Mucosa of gallbladder (tissue), 1 donor: ENCODE measurements around the gene PHACTR1. TPM values are rescaled to one million over a fixed set of nuclear protein-coding genes. Genes with fewer than 3 reads are reported as not detected.
A peak's percentile ranks its signal among the peaks of the same experiment; 100 is the strongest.

Experiments used
- DNase-seq: peaks from one replicate; pipeline ENCODE4 v3.0.0-alpha.2; 2020; ENCODE audit warnings: low spot score
- total RNA-seq: library from RNA; stranded (reverse); gene quantifications from one replicate; pipeline ENCODE4 v1.2.1, GENCODE V29; 2021
- donor health status: DM: no; HTN: no; CAD: no.

PHACTR1 gene
- total RNA-seq, 1 donor from 2014 or later = 14.6 TPM

DNA sequence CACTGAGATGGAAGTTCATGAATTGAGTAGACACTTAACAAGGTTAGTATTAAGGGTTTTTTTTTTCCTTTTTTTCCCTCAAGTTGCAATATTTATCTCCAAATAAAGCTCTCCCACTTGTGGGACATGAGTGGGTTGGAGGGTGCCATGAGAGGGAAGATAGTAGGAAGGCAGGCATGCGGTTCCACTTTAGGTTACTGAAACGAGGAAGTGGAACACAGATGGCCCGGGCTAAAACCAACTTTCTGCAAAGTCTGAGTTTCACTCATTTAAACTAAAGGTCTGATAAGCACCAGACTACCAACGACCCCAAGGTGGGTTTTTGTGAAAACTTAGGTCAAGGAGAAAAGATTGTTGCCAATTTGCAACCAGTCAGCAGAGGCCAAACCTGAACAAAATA, 569.6 kb downstream of the PHACTR1 start:
- DNase-seq = no peak

DNA sequence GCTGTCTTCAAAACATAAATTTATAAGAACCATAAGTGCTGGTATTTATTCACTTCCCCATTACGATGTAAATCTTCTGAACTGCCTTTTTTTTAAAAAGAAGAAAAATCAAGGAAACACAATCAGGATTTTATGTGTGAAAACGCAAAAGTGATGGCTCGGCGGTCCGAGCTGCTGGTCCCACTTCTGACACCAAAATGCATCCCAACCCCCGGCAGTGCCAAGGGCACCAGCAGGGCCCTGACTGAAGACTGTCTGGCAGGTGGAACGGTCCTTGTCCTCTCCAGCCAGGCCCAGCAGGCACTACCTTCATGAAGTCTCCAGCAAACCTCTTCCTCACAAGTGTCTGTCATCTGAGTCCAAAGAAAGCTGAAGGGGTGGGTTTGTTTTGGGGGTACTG, 570.5 kb downstream of the PHACTR1 start:
- no peak for DNase-seq

DNA sequence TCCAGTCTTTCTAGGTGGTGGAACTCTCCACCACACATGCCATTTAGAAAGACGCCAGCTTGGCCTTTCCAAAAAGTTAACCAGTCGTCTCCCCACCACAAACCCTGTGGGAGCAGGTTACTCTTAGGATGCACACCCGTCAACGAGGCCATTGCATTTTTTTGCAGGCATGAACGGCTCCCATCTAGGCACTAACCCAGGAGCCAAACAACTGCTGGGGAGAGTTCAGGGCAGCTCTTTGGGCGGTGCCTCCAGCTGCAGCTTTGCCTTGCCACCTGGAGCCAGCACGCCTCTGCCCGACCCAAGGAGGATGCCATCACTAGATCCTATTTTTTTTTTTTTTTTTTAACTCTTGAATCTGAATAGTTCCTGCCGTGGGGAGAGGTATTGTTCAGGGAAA, 571.9 kb downstream of the PHACTR1 start:
- no peak for DNase-seq

DNA sequence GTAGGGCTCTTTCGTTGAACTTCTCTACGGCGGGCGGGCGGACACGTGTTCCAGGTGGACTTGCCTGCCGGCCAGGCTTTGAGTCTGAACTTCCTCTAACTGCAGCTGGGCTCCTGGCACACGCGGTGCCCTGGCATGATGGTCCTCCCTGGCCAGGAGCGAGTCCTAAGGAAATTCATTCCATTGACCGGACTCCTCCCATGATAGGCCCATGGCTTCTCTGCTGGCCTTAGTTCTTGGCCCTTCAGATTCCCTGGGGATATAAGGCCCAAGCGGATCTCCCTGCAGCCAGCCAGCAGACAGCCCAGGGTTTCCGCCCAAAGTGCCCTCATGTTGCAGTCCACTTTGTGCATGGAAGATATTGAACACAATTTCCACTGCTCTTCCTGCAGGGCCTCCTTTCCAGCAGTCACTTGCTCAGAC, 572.4 kb downstream of the PHACTR1 start:
- no peak for DNase-seq

DNA sequence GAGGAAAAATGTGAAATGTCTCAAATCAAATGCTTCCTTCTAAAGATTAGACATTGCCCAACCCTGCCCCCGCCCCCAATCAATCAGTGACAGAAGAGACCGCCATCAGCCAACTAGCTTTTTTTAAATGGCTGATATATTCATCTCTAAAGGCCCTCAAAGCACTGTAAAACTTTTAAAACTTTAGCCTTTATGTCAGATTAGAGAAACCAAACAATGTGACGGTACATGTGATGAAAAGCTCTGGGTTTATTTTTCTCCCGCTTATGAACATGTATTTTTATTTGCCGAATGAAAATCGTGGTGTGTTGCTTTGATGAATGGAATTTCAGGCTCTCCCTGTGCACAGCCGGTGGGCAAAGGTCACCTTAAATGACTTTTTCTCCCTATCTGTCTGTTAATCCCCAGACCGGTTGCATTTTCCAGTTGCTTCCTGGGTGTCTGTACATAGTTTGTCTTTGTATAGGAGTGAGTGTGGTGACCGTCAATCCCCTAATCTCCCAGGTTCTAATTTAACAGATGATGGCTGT, 573.3 kb downstream of the PHACTR1 start:
- DNase-seq = no peak

DNA sequence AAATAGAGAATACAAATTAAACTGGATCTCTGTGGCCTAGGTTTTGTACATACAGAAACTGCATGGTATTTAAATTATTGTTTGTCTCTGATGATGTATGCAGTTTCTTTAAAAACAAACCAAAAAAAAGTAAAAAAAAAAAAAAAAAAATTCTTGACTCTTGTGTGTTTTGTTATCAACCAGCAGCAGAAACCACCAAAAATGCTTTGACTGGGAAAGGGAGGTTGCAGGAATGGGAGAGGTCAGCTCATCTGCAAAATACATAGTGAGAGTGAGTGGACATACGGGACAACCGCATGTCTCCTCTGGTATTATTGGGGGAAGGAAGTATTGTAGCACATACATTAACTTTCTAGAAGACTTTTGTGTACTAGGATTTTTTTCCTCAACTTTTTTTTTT, 573.8 kb downstream of the PHACTR1 start:
- DNase-seq = no peak

DNA sequence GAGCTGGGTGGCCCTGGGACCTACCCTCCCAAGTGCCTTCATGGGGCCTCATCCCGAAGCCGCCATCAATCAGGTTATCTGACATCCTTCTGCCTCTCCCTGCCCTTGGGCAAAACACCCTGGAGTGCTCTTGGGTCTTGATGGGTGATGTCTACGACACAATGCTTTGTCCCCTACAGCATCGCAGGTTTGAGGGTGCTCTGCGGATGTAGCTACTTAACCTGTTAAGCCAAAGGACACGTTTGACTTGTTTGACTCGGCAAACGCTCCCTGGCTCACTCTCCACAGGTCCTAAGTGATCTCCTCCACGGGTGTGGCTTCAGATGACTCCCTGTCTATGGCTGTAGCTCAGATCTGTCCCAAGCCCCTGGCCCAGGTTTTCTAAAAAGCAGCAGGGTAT, 576.2 kb downstream of the PHACTR1 start:
- no peak for DNase-seq

DNA sequence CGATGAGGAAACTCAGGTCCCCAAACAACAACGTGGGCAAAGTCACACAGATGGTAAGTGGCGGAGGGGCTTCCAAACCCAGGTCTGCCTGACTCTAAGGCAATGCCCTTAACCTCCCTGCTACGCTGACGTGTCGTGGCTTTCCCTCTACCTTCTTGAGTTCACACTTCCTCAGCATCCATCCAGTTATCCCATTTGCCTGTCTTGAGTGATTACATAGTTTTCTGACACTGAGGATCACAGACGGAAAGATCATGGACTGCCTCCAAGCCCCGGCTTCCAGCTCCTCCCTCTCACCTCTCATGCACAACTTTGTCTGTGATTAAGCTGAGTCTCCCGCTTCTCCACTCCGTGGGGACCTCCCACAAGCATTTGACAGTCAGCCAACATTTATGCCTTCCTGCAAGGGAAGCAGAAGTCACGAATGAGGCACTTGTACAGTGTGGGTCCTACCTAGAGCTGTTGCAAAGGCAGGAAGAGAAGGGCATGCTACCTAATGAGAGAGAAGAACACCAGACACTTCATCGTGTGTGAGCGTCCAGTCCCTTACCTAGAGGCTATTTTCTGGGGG, 578.0 kb downstream of the PHACTR1 start:
- no peak for DNase-seq

DNA sequence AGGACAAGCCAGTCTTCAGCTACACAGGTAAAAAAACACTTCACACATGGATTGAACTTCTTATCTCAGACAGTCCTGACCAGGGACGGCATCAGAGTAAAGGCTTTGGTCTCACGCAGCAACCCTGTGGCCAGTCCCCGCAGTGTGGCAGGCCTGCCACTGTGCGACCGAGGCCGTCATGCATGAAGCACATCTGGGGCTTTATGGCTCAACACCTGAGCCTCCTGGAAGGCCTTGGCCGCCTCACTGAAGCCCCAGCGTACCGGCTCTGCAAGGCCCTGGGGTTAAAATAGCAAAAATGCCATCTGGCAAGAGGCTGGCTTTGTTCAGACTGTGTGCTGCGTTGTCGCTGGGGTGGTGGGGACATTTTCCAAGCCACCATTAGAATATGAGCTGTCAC, 579.0 kb downstream of the PHACTR1 start:
- no peak for DNase-seq

DNA sequence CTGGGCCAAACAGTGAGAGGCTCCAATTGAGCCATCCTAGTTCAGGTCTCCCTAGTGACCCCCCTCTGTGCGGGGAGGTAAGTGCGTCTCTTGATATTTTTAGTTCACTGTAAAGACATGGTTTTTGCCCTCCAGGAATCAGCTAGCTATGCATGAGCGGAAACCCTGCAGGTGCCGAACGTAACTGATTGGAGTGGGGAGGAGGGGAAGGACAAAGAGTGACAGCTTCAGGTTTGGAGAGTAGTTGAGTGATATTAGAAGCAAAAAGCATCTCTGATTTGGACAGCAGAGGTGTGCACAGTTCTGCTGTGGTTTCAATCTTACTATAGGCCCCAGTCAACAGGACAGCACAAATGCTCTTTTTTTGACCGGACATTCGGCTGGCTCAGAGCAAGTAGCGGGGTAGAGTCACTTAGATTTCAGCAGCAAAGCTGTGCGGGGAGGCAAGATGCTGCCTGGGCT, 580.0 kb downstream of the PHACTR1 start:
- DNase-seq = no peak

DNA sequence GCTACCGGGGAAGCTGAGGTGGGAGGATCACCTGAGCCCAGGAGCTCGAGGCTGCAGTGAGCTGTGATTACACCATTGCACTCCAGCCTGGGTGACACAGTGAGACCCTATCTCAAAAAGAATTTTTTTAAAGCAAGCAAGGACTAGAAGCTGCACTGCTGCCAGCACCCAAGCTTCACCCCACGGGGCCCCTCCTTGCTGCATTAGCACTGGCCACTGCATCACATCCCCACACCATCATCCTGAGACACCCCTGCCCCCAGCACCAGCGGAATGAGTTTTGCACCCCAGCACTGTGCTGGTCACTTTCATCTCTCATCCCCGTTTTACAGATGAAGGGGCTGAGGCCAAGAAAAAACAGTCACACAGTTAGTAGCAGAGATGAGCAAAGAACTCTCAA, 580.8 kb downstream of the PHACTR1 start:
- no peak for DNase-seq

DNA sequence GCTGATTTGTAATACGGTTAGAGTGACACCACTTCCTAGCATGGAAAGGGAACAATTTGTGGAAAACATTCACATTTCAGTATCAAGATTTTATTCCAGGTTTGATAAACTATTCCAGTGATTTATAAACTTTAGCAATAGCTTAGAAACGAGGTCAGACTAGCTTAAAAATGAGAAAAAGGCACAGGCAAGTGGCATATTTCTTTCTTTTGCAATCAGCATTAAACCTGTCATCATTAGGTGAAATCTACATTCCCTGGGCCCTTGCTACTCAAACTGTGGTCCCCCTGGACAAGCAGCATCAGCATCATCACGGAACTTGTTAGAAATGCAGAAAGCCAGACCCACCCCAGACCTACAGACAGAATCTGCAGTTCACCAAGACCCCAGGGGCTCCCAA, 581.9 kb downstream of the PHACTR1 start:
- no peak for DNase-seq

DNA sequence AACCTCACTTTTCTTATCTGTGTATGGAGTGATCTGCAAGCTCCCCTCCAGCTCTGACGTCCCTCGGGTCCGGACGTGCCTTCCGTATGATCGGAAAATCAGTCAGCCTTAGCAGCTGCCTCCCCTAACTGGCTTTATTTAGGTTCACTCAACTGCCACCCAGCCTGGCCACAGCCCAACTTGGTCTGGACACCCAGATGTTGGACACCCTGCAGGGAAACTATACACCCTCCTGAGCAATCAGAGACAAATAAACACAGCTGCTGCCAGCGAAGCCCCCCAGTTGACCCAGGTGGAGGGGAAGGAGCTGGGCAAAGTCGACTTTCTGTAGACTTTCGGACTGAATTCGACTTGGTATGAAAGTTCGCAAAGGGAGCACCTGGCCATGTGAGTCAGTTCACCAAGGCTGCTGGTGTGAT, 582.8 kb downstream of the PHACTR1 start:
- no peak for DNase-seq

DNA sequence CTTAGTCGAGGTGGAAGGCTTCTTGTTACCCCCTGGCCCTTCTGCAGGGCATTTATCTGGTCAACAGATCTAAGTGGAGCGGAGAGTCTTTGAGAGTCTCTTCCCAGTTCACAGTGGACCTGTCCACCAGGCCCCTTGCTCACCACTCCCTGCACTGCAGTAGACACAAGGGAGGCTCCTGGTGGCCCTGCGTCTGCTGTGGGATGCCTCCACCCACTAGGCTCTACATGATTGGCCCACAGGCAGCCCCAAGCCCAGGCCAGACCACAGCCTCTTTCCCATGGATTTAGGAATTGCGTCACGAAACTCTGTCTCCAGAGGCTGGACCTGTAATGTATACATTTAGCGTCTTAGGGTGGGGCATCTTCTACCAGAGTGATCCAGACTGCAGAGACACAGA, 583.4 kb downstream of the PHACTR1 start:
- DNase-seq = no peak

DNA sequence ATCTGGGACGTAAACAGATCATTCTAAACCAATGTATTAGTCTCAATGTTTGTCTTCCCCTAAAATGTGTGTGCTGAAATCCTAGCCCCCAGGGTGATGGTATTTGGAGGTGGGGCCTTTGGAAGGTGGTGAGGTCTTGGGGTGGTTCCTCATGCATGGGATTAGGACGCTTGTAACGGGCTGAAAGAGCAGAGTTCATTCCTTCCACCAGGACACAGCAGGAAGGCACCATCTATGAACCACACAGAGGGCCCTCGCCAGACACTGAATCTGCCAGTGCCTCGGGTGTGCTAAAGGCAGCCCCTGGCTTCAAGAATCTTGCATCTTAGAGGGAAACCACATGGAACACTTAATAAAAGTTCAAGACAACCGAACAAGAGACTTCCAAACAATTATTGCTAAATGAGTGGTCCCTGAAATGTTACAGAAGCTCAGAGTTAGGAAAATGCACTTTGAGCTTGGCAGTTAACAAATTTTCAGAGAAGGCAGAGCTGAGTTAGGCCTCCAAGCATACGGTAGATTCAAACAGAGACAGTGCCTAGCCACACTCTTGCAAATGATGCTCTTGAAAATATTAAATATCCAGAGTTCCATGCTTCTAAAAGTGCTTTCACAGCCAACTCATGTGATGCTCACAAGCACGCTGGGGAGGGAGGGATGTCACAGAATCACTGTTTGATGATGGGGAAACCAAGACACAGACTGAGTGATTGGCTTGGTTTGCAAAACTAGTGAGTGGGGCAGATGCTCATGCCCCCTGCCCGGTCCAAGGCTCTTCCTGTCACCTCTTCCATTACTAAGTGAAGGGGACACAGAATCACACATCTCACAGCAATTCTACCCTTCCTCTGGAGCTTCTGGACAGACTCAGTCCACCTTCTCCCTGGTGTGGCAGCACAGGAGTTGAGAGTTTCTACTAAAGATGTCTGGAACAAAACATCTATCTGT, 584.4 kb downstream of the PHACTR1 start:
- DNase-seq = no peak

DNA sequence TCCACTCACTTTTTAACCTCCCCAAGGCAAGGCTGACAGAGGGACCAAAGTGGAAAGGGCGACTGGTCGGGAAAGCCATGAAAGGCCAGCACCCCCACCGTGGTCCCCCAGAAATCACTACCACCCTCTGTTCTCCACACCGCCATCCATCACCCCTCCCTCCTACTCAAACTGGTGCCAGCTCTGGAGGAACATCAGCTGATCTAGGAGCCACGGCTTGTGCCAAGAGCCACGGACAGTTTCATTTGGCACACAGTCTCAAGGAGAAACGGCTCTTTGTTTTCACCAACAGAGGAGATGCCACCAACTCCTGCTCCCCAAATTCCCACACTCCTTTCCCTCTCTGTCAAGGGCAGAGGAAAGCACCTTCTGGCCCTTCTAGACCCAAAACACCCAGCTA, 585.7 kb downstream of the PHACTR1 start:
- no peak for DNase-seq

DNA sequence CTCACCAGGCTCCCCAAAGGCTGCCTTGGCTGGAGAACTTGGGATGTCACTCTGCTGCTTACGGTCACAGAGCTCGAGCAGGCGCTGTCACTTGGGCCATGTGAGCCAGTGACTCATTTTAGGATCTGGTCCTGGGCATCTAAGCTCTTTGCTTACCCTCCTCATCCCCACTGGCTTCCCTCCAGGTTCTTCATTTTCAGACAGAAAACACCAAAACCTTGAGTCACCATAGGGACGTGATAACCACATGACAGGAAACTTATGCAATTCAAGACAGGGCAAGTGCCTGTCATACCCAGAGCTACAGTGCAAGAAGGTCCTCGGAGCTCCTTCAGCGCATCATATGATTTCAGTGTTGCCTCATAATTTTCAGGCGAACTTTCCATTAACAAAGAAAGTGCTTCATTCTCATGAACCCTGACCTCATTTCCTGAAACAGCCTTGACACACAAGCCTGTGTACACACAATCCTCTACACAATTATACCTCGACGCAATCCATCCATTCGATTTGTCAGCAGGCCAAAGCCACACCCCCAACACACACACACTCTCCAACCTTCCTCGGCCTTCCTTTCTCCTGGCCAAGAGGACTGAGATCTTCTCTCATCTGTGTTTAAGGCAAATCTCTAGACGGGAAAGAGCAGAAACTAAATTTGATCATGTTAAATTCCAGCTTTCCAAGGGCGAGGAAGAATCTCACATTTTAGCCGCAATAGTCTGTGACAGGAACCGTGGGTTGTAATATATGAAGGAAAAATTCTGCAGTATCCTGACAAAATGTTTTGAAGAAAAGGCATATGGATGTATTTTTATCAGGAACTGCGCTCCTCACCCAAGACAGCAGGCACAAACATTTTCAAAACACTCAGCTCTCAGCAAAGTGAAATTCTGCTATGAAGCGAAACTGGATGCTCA, 586.4 kb downstream of the PHACTR1 start:
- peak; percentile 69 for DNase-seq

DNA sequence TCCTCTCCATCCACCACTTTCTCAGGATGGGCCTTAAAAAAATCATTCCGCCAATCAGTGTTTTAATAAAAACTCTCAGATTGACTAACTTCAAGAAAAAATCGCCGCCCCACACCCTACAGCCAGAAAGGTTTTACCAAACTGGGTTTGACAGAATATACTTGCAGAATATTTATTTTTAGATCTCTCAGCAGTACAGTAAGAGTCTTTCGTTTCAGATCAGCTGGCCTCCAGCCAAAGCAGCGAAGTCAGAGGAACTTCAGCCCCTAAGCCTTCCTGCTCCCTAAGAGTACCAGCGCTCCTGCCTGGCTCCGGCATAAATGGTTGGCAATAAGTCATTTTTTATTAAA, 587.1 kb downstream of the PHACTR1 start:
- peak; percentile 70 for DNase-seq

DNA sequence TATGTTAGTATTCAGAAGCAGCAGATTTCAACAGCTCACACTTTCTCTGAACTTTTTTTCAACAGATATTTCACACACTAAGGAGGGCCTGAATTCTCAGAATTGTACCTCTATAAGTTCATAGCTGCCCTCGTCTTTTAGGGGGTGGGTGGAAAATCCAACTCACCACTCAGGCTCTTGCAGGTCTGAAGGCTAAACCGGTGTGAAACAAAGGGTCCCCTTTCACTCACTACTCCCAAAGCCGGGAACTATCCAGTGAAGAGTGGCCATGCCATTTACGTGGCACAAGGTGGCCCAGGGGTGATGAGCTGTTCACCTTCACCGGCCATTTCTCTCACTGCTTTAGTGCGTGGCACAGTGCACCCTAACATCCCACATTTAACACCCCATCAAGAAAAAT, 587.5 kb downstream of the PHACTR1 start:
- DNase-seq = no peak

DNA sequence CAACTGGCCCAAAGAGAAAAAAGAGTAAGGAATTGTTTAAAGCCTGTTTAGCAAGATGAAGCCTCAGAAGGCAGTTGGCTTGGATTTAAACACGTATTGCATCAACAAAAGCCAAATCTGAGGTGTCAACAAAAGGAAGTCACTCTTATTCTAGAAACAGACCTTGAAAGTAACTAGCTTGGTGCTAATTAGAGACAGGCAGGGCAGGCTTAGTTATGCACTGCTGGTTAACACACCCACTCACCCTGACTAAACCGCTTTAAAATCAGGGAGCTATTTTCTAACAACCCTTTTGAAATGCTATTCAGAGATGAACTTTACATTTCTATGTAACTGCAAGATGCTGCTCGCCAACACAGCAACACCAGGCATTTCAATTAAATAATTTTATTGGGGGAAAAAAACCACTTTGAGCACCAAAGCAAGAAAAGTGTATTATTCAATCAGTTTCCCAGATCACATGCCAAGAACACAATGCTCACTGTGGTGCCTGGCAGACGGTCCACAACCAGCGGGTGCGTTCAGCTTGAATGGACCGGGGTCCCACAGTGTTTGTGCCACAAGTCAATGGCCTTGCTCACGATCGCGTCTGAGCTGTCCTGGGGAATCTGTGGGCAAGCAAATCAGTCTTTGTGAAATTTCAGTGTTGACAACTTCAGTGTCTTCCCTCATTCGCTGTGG, 588.2 kb downstream of the PHACTR1 start:
- DNase-seq = no peak

DNA sequence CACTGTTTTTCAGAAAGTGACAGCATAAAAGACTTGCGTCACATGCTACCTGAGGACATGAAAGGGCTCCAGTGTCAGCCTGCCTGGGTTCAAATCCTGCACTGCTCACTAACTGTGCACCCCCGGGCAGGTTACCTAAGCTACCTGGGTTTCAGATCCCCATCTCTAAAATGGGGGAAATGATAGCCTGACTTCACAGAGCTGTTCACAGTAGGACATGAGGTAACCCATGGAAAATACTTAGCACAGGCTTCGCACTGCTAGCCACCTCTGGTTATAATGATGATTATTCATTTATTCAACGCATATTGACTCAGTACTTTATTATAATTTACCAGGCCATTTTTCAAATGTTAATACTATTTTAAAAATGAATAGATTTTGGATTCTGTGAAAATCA, 588.7 kb downstream of the PHACTR1 start:
- no peak for DNase-seq
